Neural progenitor cell (in vitro differentiated cells): ENCODE measurements around the gene CAMKK1. TPM values are rescaled to one million over a fixed set of nuclear protein-coding genes. Genes with fewer than 3 reads are reported as not detected.

Experiments used
- DNase-seq: peaks from one replicate; pipeline ENCODE4 v3.0.0-alpha.2; 2016; ENCODE audit warnings: low spot score
- H2AFZ ChIP-seq: fragments of 200-600 bp; sonication (generic); replicated peaks from 2 replicates; pipeline ENCODE4 v1.6.1; 2016; ENCODE audit warnings: antibody characterized with exemption
- H3F3A ChIP-seq: fragments of 200-600 bp; sonication (generic); 2 replicates; pipeline ENCODE4 v1.6.1; 2016; ENCODE audit warnings: antibody characterized with exemption, low read depth
- H3K27ac ChIP-seq: fragments of 200-600 bp; sonication (generic); 2 replicates; pipeline ENCODE4 v1.5.1; 2016; ENCODE audit warnings: mild to moderate bottlenecking
- H3K27me3 ChIP-seq: fragments of 200-600 bp; sonication (generic); 2 replicates; pipeline ENCODE4 v1.6.1; 2016; ENCODE audit warnings: mild to moderate bottlenecking, moderate library complexity
- H3K36me3 ChIP-seq: fragments of 200-600 bp; sonication (generic); 2 replicates; pipeline ENCODE4 v1.5.1; 2016
- H3K4me1 ChIP-seq: fragments of 200-600 bp; sonication (generic); 2 replicates; pipeline ENCODE4 v1.6.1; 2016; ENCODE audit warnings: mixed run types
- H3K4me2 ChIP-seq: fragments of 200-600 bp; sonication (generic); 2 replicates; pipeline ENCODE4 v1.6.1; 2016
- H3K4me3 ChIP-seq: fragments of 200-600 bp; sonication (generic); 2 replicates; pipeline ENCODE4 v1.5.1; 2016
- H3K79me2 ChIP-seq: fragments of 200-600 bp; sonication (generic); 2 replicates; pipeline ENCODE4 v1.6.1; 2016; ENCODE audit warnings: low read depth
- H3K9ac ChIP-seq: fragments of 200-600 bp; sonication (generic); 2 replicates; pipeline ENCODE4 v1.6.1; 2016
- H3K9me3 ChIP-seq: fragments of 200-600 bp; sonication (generic); 2 replicates; pipeline ENCODE4 v1.5.1; 2016; ENCODE audit warnings: low read depth
- H4K20me1 ChIP-seq: fragments of 200-600 bp; sonication (generic); 2 replicates; pipeline ENCODE4 v1.6.1; 2016; ENCODE audit warnings: low read depth
- H3K27ac Mint-ChIP-seq: 3 replicates; pipeline ENCODE4 v1.8.0; 2021; ENCODE audit warnings: mixed read lengths
- H3K27me3 Mint-ChIP-seq: 2 replicates; pipeline ENCODE4 v1.8.0; 2022; ENCODE audit warnings: low read depth, mild to moderate bottlenecking, inconsistent platforms, moderate library complexity, mixed read lengths; ENCODE audit not compliant: insufficient read depth
- H3K36me3 Mint-ChIP-seq: 3 replicates; pipeline ENCODE4 v1.8.0; 2021; ENCODE audit warnings: mixed read lengths
- H3K4me1 Mint-ChIP-seq: 3 replicates; pipeline ENCODE4 v1.8.0; 2021; ENCODE audit warnings: mixed read lengths
- H3K4me3 Mint-ChIP-seq: 3 replicates; pipeline ENCODE4 v1.8.0; 2021; ENCODE audit warnings: mild to moderate bottlenecking, moderate library complexity, mixed read lengths
- H3K9me3 Mint-ChIP-seq: 3 replicates; pipeline ENCODE4 v1.8.0; 2020; ENCODE audit warnings: mixed read lengths
- CTCF ChIP-seq: fragments of 200-600 bp; sonication (generic); IDR thresholded peaks from 2 replicates; pipeline ENCODE4 v1.5.1; 2017; ENCODE audit warnings: antibody characterized with exemption, mild to moderate bottlenecking
- EZH2 ChIP-seq: fragments of 200-600 bp; sonication (generic); IDR thresholded peaks from 2 replicates; pipeline ENCODE4 v1.6.1; 2017; ENCODE audit warnings: antibody characterized with exemption, mild to moderate bottlenecking, moderate library complexity
- EZH2phosphoT487 ChIP-seq: fragments of 200-600 bp; sonication (generic); IDR thresholded peaks from 2 replicates; pipeline ENCODE4 v1.6.1; 2017; ENCODE audit warnings: antibody characterized with exemption
- total RNA-seq: library from RNA; depleted of rRNA; stranded (reverse); fragments of >200 nt; gene quantifications from 2 replicates; pipeline ENCODE4 v1.2.3, GENCODE V29; 2015; ENCODE audit warnings: low replicate concordance

The CAMKK1 gene
- total RNA-seq, 1 donor from 2014 or later, result 2.9 TPM

GRCh38 chr17:3818786-3819185, 74.1 kb downstream of the CAMKK1 start:
- Histone ChIP-seq H3K9ac (no peak overlapping the region), H3K9me3 (no peaks in the 10 kb centered on the region), H3K27ac (no peak overlapping the region), H2AFZ (no peak overlapping the region), H3K4me1 (no peaks in the 10 kb centered on the region), H3K4me3 (no peak overlapping the region), H3F3A (peaks cover 3% of the 10 kb centered on the region), H3K4me2 (no peak overlapping the region), H3K36me3 (peaks cover 31% of the 10 kb centered on the region), H3K27me3 (no peaks in the 10 kb centered on the region), H3K79me2 (no peaks in the 10 kb centered on the region), H4K20me1 (no peaks in the 10 kb centered on the region)
- no peaks in the 10 kb centered on the region for H3K9me3 Mint-ChIP-seq
- peaks cover 35% of the 10 kb centered on the region for H3K36me3 Mint-ChIP-seq
- TF ChIP-seq EZH2phosphoT487 (no peak), CTCF (no peak), EZH2 (no peak)
- H3K4me3 Mint-ChIP-seq, result no peak overlapping the region
- no peaks in the 10 kb centered on the region for H3K27me3 Mint-ChIP-seq
- H3K27ac Mint-ChIP-seq, result no peak overlapping the region
- no peak for DNase-seq
- no peaks in the 10 kb centered on the region for H3K4me1 Mint-ChIP-seq

GRCh38 chr17:3817851-3818605, 74.8 kb downstream of the CAMKK1 start:
- H3K4me1 ChIP-seq, result no peaks in the 10 kb centered on the region
- H3K27ac ChIP-seq, result no peak overlapping the region
- H3K4me3 ChIP-seq, result no peak overlapping the region
- no peak overlapping the region for H2AFZ ChIP-seq
- H3K4me3 Mint-ChIP-seq, result no peak overlapping the region
- H3K9me3 ChIP-seq, result no peaks in the 10 kb centered on the region
- DNase-seq, result no peak
- H3K27me3 Mint-ChIP-seq, result no peaks in the 10 kb centered on the region
- peaks cover 35% of the 10 kb centered on the region for H3K36me3 Mint-ChIP-seq
- H3K9me3 Mint-ChIP-seq, result no peaks in the 10 kb centered on the region
- TF ChIP-seq EZH2 (no peak), EZH2phosphoT487 (no peak)
- H3K79me2 ChIP-seq, result no peaks in the 10 kb centered on the region
- H3K9ac ChIP-seq, result no peak overlapping the region
- H3K36me3 ChIP-seq, result peaks cover 31% of the 10 kb centered on the region
- no peaks in the 10 kb centered on the region for H3F3A ChIP-seq
- no peaks in the 10 kb centered on the region for H3K4me1 Mint-ChIP-seq
- H3K27me3 ChIP-seq, result no peaks in the 10 kb centered on the region
- H4K20me1 ChIP-seq, result no peaks in the 10 kb centered on the region
- no peak overlapping the region for H3K27ac Mint-ChIP-seq
- no peak overlapping the region for H3K4me2 ChIP-seq

- Histone ChIP-seq H3K9ac (peak overlapping the region; percentile 42), H3K4me3 (no peak overlapping the region), H3F3A (no peaks in the 10 kb centered on the region), H3K9me3 (no peaks in the 10 kb centered on the region), H3K27ac (no peak overlapping the region), H3K4me2 (no peak overlapping the region), H3K27me3 (no peaks in the 10 kb centered on the region), H3K36me3 (peaks cover 22% of the 10 kb centered on the region), H3K4me1 (no peaks in the 10 kb centered on the region), H4K20me1 (no peaks in the 10 kb centered on the region), H3K79me2 (no peaks in the 10 kb centered on the region), H2AFZ (no peak overlapping the region)
- H3K27me3 Mint-ChIP-seq, result no peaks in the 10 kb centered on the region
- TF ChIP-seq CTCF (no peak), EZH2phosphoT487 (no peak), EZH2 (no peak)
- no peaks in the 10 kb centered on the region for H3K4me1 Mint-ChIP-seq
- H3K36me3 Mint-ChIP-seq, result peaks cover 21% of the 10 kb centered on the region
- no peaks in the 10 kb centered on the region for H3K9me3 Mint-ChIP-seq
- H3K4me3 Mint-ChIP-seq, result no peak overlapping the region
- DNase-seq, result no peak
- no peak overlapping the region for H3K27ac Mint-ChIP-seq
Measured at GRCh38 chr17:3815925-3816324, 76.9 kb downstream of the CAMKK1 start.

- peaks cover 18% of the 10 kb centered on the region for H3K36me3 Mint-ChIP-seq
- Histone ChIP-seq H3K36me3 (peaks cover 17% of the 10 kb centered on the region), H3K9ac (no peak overlapping the region), H3K27ac (no peak overlapping the region), H4K20me1 (no peaks in the 10 kb centered on the region), H3K79me2 (no peaks in the 10 kb centered on the region), H3F3A (no peaks in the 10 kb centered on the region), H3K27me3 (no peaks in the 10 kb centered on the region), H2AFZ (no peak overlapping the region), H3K4me2 (no peak overlapping the region), H3K9me3 (no peaks in the 10 kb centered on the region), H3K4me3 (no peak overlapping the region), H3K4me1 (no peaks in the 10 kb centered on the region)
- no peak for DNase-seq
- peak overlapping the region; percentile 8 for H3K27ac Mint-ChIP-seq
- no peaks in the 10 kb centered on the region for H3K4me1 Mint-ChIP-seq
- no peaks in the 10 kb centered on the region for H3K9me3 Mint-ChIP-seq
- H3K4me3 Mint-ChIP-seq, result no peak overlapping the region
- TF ChIP-seq EZH2 (no peak), EZH2phosphoT487 (no peak), CTCF (no peak)
- no peaks in the 10 kb centered on the region for H3K27me3 Mint-ChIP-seq
Measured at GRCh38 chr17:3815122-3815521, 77.7 kb downstream of the CAMKK1 start.
